ENCODE measurements around the gene WNT8A. TPM values are rescaled to one million over a fixed set of nuclear protein-coding genes. Genes with fewer than 3 reads are reported as not detected.

WNT8A gene
- total and polyA plus RNA-seq, 2 of the 8 experiments (the other 6 are each of a cell fraction or from before 2014, with no cell fraction given): 0.06 TPM; not detected in 1

- TF ChIP-seq SIRT6 (IDR thresholded peaks at IDR 0.05; ENCODE audit: low read length): no peak
- TF ChIP-seq TAF7 (optimal IDR thresholded peaks at IDR 0.05; ENCODE audit: borderline replicate concordance, low read depth, low read length): no peak
- TF ChIP-seq KDM4A (IDR thresholded peaks at IDR 0.05; ENCODE audit: low read depth, low read length, severe bottlenecking): no peak
- no peak for TF ChIP-seq TCF12 (IDR thresholded peaks at IDR 0.05; ENCODE audit: low read depth, low read length)
- no peak for TF ChIP-seq EGR1 (IDR thresholded peaks at IDR 0.05; ENCODE audit: borderline replicate concordance, low read depth, low read length)
- TF ChIP-seq POLR2A (IDR thresholded peaks at IDR 0.05; ENCODE audit: control extremely low read depth in 1 of 2, low read depth in 2 of 2, low read length in 2 of 2): no peak
- TF ChIP-seq TBP (IDR thresholded peaks at IDR 0.05; ENCODE audit: low read depth, low read length): no peak
- TF ChIP-seq BCL11A (IDR thresholded peaks at IDR 0.05; ENCODE audit: low read depth in 2 of 2, low read length in 2 of 2): no peak
- TF ChIP-seq GABPA (IDR thresholded peaks at IDR 0.05; ENCODE audit: borderline replicate concordance, insufficient read depth, low read length): no peak
- no peak for TF ChIP-seq KDM1A (IDR thresholded peaks at IDR 0.05; ENCODE audit: borderline replicate concordance, low read length)
- no peak overlapping the region for H4K91ac ChIP-seq (replicated peaks; ENCODE audit: insufficient read length, low read length)
- no peaks in the 10 kb centered on the region; the same call in 1 of the 2 replicates for H3K79me1 ChIP-seq (ENCODE audit: low read depth, low read length)
- no peak overlapping the region for H4K8ac ChIP-seq (ENCODE audit: extremely low read depth, insufficient read depth, low read length)
- POLR2A ChIA-PET (ENCODE audit: partially characterized antibody): no interaction called here
- H2AK5ac ChIP-seq (ENCODE audit: low read depth, low read length): no peak overlapping the region
- no peak overlapping the region for H3K9ac ChIP-seq (replicated peaks in 1 of 4; ENCODE audit: extremely low read depth in 1 of 4, low read depth in 3 of 4, low read length in 3 of 4)
- H3K14ac ChIP-seq (ENCODE audit: insufficient read length): no peak overlapping the region
- H3K23ac ChIP-seq (ENCODE audit: insufficient read length): no peak overlapping the region
- H3K27me3 ChIP-seq (replicated peaks in 1 of 4; ENCODE audit: control insufficient read depth in 3 of 4, extremely low read depth in 1 of 4, insufficient read depth in 3 of 4, low read length in 3 of 4): peaks cover 44 to 74% (median 71%) of the 10 kb centered on the region in 4 experiments
- H3K79me2 ChIP-seq (ENCODE audit: control insufficient read depth in 1 of 2, insufficient read depth in 2 of 2, low read length in 2 of 2): no peaks in the 10 kb centered on the region
- H3K4me1 ChIP-seq (replicated peaks in 1 of 4; ENCODE audit: control insufficient read depth in 3 of 4, insufficient read depth in 4 of 4, low read length in 3 of 4): peaks cover 13 to 26% (median 25%) of the 10 kb centered on the region in 4 experiments
- H4K20me1 ChIP-seq (replicated peaks in 1 of 2; ENCODE audit: control insufficient read depth in 1 of 2, insufficient read depth in 2 of 2, low read length in 2 of 2): peaks cover 2 to 3% of the 10 kb centered on the region in 2 experiments
- no peak overlapping the region for H3K18ac ChIP-seq (ENCODE audit: extremely low read depth, low read length)
- no peak overlapping the region for H3K4me3 ChIP-seq (ENCODE audit: extremely low read depth in 1 of 4, insufficient read depth in 2 of 4, low read depth in 3 of 4, low read length in 4 of 4)
- H3K23me2 ChIP-seq (ENCODE audit: low read depth, low read length): peaks cover 4% of the 10 kb centered on the region; the same call in 1 of the 2 replicates
- FAIRE-seq: no peak
- H3K9me3 ChIP-seq (ENCODE audit: insufficient read depth in 2 of 2, low read depth in 1 of 2, low read length in 1 of 2): no peaks in the 10 kb centered on the region
- H3K27ac ChIP-seq (ENCODE audit: low read depth, low read length): no peak overlapping the region
- CTCF ChIA-PET (ENCODE audit: partially characterized antibody): interaction anchor here (0.7 to 5.6 kb wide), 6 partner anchors 8 to 77 kb away, joined by 3 to 35 read pairs (median 17); no protein-coding TSS in a partner anchor
- no peak overlapping the region for H2BK15ac ChIP-seq (ENCODE audit: low read length)
- H2AFZ ChIP-seq (ENCODE audit: low read length): no peak overlapping the region
- H2BK20ac ChIP-seq (ENCODE audit: low read length): no peak overlapping the region
- H4K5ac ChIP-seq (ENCODE audit: insufficient read length, low read depth, low read length): no peak overlapping the region
- H3K4me2 ChIP-seq (ENCODE audit: insufficient read depth in 1 of 2, low read depth in 2 of 2, low read length in 2 of 2): peak overlapping the region in 1 of 2 experiments; percentile 29; a peak in 1 of 4 replicates
- no peak for DNase-seq (ENCODE audit: low read depth in 1 of 2, low spot score in 2 of 2)
- H3K4ac ChIP-seq (replicated peaks; ENCODE audit: insufficient read length, low read depth, low read length): no peak overlapping the region
- H2BK120ac ChIP-seq (replicated peaks; ENCODE audit: low read depth, low read length): no peak overlapping the region
- H2BK12ac ChIP-seq (ENCODE audit: low read depth, low read length): no peak overlapping the region
- H2BK5ac ChIP-seq (ENCODE audit: low read depth, low read length): no peak overlapping the region
- H3K36me3 ChIP-seq (ENCODE audit: control insufficient read depth in 2 of 4, insufficient read depth in 4 of 4, low read length in 3 of 4): no peaks in the 10 kb centered on the region
- 0% methylated on average over 1 of the region's 1 CpG; no CpG with 5 or more reads in 1 of the 2 experiments for WGBS, 2 experiments (ENCODE audit: extremely low coverage in 1 of 2, insufficient coverage in 1 of 2, insufficient read length in 1 of 2, insufficient replicate concordance in 2 of 2, low coverage in 1 of 2, low lambda C conversion rate in 2 of 2, missing lambda C conversion rate in 1 of 2)
- H3K56ac ChIP-seq (replicated peaks; ENCODE audit: insufficient read length, low read depth, low read length): no peak overlapping the region
These were observed 8.5 kb downstream of the WNT8A start for GRCh38 chr5:138092301-138092700.
